Transverse colon (tissue), 4 donors: Measurements from ENCODE around the gene PRODH2. TPM values are rescaled to one million over a fixed set of nuclear protein-coding genes. Genes with fewer than 3 reads are reported as not detected.

ENCODE experiments used
- DNase-seq: peaks from one replicate; pipeline ENCODE4 v3.0.0-alpha.2; 2019
- H3K27ac ChIP-seq, 4 donors: fragments of 200-600 bp; sonication (generic); 2 replicates each; pipeline ENCODE4 v1.5.1; 2016 to 2018; ENCODE audit warnings: inconsistent platforms in 4 of 4
- H3K27me3 ChIP-seq: fragments of 200-600 bp; sonication (generic); 2 replicates; pipeline ENCODE4 v1.5.1; 2017; ENCODE audit warnings: inconsistent platforms
- H3K36me3 ChIP-seq, 4 donors: fragments of 200-600 bp; sonication (generic); 2 replicates each; pipeline ENCODE4 v1.5.1; 2017 to 2019; ENCODE audit warnings: inconsistent platforms in 4 of 4
- H3K4me1 ChIP-seq, 4 donors: fragments of 200-600 bp; sonication (generic); 2 replicates each; pipeline ENCODE4 v1.5.1; 2017 to 2020; ENCODE audit warnings: inconsistent platforms in 4 of 4
- H3K4me3 ChIP-seq, 4 donors: fragments of 200-600 bp; sonication (generic); 1 replicate in 1 of 4; 2 replicates in 3 of 4; pipeline versions ENCODE4 v1.5.1 to v1.6.1; 2017 to 2019; ENCODE audit warnings: inconsistent platforms in 4 of 4
- H3K9me3 ChIP-seq, 2 donors: fragments of 200-600 bp; sonication (generic); 2 replicates each; pipeline ENCODE4 v1.5.1; 2017 to 2019; ENCODE audit warnings: inconsistent platforms in 2 of 2
- EP300 ChIP-seq: sonication (generic); formaldehyde crosslinking; IDR thresholded peaks from one replicate; pipeline ENCODE4 v1.6.1; 2017; ENCODE audit warnings: antibody characterized with exemption, low read depth
- POLR2A ChIP-seq: fragments of 450-650 bp; IDR thresholded peaks from one replicate; pipeline ENCODE4 v1.6.1; 2016; ENCODE audit warnings: antibody characterized with exemption, mild to moderate bottlenecking, moderate library complexity
- POLR2AphosphoS5 ChIP-seq, 3 donors: sonication (generic); formaldehyde crosslinking; IDR thresholded peaks; one replicate each; pipeline ENCODE4 v1.6.1; 2016; ENCODE audit warnings: antibody characterized with exemption in 3 of 3
- WGBS, 2 donors: methylation state at CpG; one replicate each; pipeline ENCODE4 v1.1.5; 2018; ENCODE audit warnings: low coverage in 1 of 2; 5-methylcytosine and 5-hydroxymethylcytosine counted together
- in situ Hi-C, 4 donors: fragments of 200-750 bp; cut with MboI; loops; one replicate each; pipeline versions ENCODE4 v1.15.0 to v1.15.1; 2017; ENCODE audit warnings: low sequenced_read_pairs in 3 of 4, low pct_ligation_motif_present in 1 of 4, low pct_unique_long_range_greater_than_20kb in 1 of 4
- intact Hi-C: fragments of 100-400 bp; cut with DNase I; formaldehyde crosslinking; loops from one replicate; pipeline ENCODE4 v1.15.1; 2023; ENCODE audit warnings: low total_unique reads
- total RNA-seq, 4 donors: library from RNA; depleted of rRNA; stranded (reverse); fragments of >200 nt; gene quantifications; one replicate each; pipeline ENCODE4 v1.1.0, GENCODE V29; 2016
- TF ChIP-seq, protein P1 (sequence below), 5 experiments: fragments of 200-600 bp in 3 of 5; fragments of 450-650 bp in 2 of 5; sonication (generic) in 3 of 5; IDR thresholded peaks; 1 replicate in 2 of 5; 2 replicates in 3 of 5; pipeline ENCODE4 v1.5.1; 2016 to 2017; ENCODE audit warnings: antibody characterized with exemption in 5 of 5, inconsistent platforms in 3 of 5, mild to moderate bottlenecking in 2 of 5, moderate library complexity in 1 of 5

The PRODH2 gene
- total RNA-seq, 4 donors from 2014 or later, result not detected

DNA sequence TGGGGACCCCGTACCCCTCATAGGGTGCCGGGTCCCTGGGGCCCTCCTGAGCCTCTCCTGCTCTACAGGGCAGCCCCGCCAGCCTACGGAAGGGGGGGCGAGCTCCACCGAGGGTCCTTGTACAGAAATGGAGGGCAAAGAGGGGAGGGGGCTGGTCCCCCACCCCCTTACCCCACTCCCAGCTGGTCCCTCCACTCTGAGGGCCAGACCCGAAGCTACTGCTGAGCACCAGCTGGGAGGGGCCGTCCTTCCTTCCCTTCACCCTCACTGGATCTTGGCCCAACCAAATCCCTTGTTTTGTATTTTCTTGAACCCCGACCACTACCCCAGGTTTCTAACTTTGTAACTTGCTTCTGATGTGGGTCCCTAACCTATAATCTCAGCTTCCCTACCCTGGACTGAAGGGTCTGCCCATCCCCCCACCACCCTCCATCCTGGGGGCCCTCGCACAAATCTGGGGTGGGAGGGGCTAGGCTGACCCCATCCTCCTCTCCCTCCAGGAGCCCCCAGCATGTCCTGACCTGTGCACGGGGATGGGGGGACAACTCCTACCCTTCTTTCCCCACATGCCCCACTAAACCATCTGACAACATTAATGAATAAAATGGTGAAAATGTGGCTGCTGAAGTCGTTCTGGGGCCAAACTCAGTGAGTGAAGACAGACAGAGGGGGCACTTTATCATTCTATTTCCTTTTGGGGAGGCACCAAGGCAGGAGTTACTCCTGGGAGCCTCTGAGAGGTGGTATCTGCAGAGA, 24.3 kb downstream of the PRODH2 start:
- WGBS, 2 donors, result 82% methylated on average over 11 of the region's 12 CpGs; no CpG with 5 or more reads in 1 of the 2 donors
- no peaks in the 10 kb centered on the region for H3K36me3 ChIP-seq
- no peak overlapping the region for H3K4me3 ChIP-seq
- TF ChIP-seq, protein P1, sequence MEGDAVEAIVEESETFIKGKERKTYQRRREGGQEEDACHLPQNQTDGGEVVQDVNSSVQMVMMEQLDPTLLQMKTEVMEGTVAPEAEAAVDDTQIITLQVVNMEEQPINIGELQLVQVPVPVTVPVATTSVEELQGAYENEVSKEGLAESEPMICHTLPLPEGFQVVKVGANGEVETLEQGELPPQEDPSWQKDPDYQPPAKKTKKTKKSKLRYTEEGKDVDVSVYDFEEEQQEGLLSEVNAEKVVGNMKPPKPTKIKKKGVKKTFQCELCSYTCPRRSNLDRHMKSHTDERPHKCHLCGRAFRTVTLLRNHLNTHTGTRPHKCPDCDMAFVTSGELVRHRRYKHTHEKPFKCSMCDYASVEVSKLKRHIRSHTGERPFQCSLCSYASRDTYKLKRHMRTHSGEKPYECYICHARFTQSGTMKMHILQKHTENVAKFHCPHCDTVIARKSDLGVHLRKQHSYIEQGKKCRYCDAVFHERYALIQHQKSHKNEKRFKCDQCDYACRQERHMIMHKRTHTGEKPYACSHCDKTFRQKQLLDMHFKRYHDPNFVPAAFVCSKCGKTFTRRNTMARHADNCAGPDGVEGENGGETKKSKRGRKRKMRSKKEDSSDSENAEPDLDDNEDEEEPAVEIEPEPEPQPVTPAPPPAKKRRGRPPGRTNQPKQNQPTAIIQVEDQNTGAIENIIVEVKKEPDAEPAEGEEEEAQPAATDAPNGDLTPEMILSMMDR (IDR thresholded peaks at IDR 0.05), result no peak
- TF ChIP-seq EP300, result no peak
- TF ChIP-seq POLR2A, result no peak
- no peak for TF ChIP-seq POLR2AphosphoS5 (IDR thresholded peaks at IDR 0.05)
- in situ Hi-C loops (no loop called here), intact Hi-C loops (no loop called here)
- DNase-seq, result no peak
- H3K9me3 ChIP-seq, result no peaks in the 10 kb centered on the region
- no peaks in the 10 kb centered on the region for H3K4me1 ChIP-seq
- H3K27me3 ChIP-seq, result no peaks in the 10 kb centered on the region
- H3K27ac ChIP-seq, result no peak overlapping the region

DNA sequence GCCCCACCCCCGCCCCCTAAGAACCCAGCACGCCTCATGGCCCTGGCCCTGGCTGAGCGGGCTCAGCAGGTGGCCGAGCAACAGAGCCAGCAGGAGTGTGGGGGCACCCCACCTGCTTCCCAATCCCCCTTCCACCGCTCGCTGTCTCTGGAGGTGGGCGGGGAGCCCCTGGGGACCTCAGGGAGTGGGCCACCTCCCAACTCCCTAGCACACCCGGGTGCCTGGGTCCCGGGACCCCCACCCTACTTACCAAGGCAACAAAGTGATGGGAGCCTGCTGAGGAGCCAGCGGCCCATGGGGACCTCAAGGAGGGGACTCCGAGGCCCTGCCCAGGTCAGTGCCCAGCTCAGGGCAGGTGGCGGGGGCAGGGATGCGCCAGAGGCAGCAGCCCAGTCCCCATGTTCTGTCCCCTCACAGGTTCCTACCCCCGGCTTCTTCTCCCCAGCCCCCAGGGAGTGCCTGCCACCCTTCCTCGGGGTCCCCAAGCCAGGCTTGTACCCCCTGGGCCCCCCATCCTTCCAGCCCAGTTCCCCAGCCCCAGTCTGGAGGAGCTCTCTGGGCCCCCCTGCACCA, 25.3 kb downstream of the PRODH2 start:
- TF ChIP-seq EP300, result no peak
- no peaks in the 10 kb centered on the region for H3K9me3 ChIP-seq
- H3K27me3 ChIP-seq, result no peaks in the 10 kb centered on the region
- no peak overlapping the region for H3K4me3 ChIP-seq
- no peaks in the 10 kb centered on the region for H3K4me1 ChIP-seq
- DNase-seq, result no peak
- intact Hi-C loops (no loop called here), in situ Hi-C loops (no loop called here)
- H3K27ac ChIP-seq, result no peak overlapping the region
- 91% methylated on average over 11 of the region's 15 CpGs; no CpG with 5 or more reads in 1 of the 2 donors for WGBS, 2 donors
- H3K36me3 ChIP-seq, result no peaks in the 10 kb centered on the region

GRCh38 chr19:35786299-35787160, 26.1 kb downstream of the PRODH2 start:
- Histone ChIP-seq H3K4me1 (no peaks in the 10 kb centered on the region), H3K27ac (no peak overlapping the region), H3K9me3 (no peaks in the 10 kb centered on the region), H3K27me3 (no peaks in the 10 kb centered on the region), H3K4me3 (no peak overlapping the region), H3K36me3 (no peaks in the 10 kb centered on the region)
- in situ Hi-C loops (no loop called here), intact Hi-C loops (no loop called here)
- 87% methylated on average over 21 of the region's 31 CpGs; no CpG with 5 or more reads in 1 of the 2 donors for WGBS, 2 donors
- TF ChIP-seq, protein P1 (IDR thresholded peaks at IDR 0.05), result no peak
- TF ChIP-seq EP300 (no peak), POLR2A (no peak), POLR2AphosphoS5 (IDR thresholded peaks at IDR 0.05) (no peak)
- no peak for DNase-seq

DNA sequence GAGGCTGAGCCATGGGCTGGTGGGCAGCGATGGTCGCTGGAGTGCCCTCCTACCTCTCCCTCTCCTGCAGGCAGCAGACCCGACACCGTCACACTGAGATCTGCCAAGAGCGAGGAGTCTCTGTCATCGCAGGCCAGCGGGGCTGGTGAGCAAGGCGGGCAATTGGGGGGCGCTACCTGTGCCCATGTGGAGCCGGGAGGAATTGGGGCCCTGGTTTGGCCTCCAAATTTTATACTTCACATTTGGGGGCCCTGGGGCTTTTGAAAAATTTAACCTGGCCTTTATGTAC, 27.4 kb downstream of the PRODH2 start:
- H3K9me3 ChIP-seq, result no peaks in the 10 kb centered on the region
- in situ Hi-C loops, result no loop called here

More for the DNA sequence above, 27.4 kb downstream of the PRODH2 start:
- no peak overlapping the region for H3K4me3 ChIP-seq
- no peak for DNase-seq
- intact Hi-C loops, result no loop called here
- H3K4me1 ChIP-seq, result no peaks in the 10 kb centered on the region
- no peaks in the 10 kb centered on the region for H3K36me3 ChIP-seq
- no peak overlapping the region for H3K27ac ChIP-seq
- WGBS, 2 donors, result 85% methylated on average over 10 of the region's 10 CpGs; no CpG with 5 or more reads in 1 of the 2 donors
- no peaks in the 10 kb centered on the region for H3K27me3 ChIP-seq
- TF ChIP-seq POLR2AphosphoS5 (IDR thresholded peaks at IDR 0.05), result no peak
- TF ChIP-seq POLR2A, result no peak
- no peak for TF ChIP-seq EP300
- TF ChIP-seq, protein P1 (IDR thresholded peaks at IDR 0.05), result no peak
